GM19240 (cell line): Measurements from ENCODE around the gene DYNLRB1.
"Not testable (repeated sequence)": the region's sequence is repeated elsewhere in the genome, so short reads cannot be mapped to it uniquely, and the experiment has no call there.

Experiments used
- DNase-seq: peaks from one replicate; pipeline ENCODE4 v3.0.0; 2011; ENCODE audit warnings: low spot score; ENCODE audit not compliant: insufficient read length

Gene DYNLRB1

GRCh38 chr20:34511891-34512265 lies 4.3 kb upstream of the DYNLRB1 start:
- no peak for DNase-seq

DNA sequence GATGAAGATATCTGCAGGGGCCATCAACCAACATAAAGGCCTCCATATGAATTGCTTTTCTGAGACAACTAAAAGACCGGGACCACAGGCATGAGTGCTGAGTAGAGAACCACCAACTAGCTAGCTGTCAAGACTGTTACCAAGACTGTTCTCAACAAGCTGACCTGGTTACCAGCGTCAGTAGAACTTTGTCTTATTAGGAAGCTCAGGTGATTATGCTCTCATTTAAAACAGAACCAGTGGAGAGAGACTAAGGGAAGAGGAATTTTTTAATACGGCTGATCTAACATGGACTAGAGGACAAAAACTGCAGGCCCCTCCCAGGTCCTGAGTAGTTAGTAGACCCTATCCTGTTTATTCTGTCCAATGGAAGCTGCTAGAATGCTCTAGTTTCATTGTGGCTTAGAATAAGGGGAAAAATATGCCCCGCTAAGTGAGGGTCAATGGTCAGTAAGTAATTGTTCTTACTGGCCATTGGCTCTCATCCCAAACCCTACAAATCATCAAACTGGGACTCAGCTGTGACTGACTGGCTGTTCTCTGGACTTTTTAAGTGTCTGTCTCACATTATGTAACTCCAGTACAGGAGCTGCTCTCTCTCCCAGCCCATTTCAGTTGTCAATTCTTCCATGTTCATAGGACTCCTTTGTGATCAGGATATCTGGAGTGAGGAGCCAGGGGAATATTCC lies 3.8 kb upstream of the DYNLRB1 start:
- DNase-seq, result no peak

DNA sequence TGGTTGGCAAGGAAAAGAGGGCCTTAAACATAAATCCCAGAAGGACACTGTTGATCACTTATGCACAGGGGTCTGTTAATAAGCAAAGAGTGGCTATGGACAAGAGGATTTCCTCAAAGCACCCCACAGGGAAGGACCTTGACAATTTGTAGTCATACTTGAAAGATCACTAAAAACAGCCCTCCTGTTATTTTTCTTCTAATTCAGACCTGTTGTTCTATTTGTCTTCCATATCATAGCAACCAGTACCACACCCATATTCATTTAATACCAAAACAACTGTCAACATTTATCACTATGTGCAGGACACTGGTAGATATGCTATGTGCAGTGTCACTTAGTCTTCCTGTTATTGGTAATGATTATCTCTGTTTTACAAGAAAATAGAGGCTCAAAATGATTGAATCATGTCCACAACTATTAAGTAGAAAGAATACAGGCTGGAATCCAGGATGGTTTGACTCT lies 3.2 kb upstream of the DYNLRB1 start:
- no peak for DNase-seq

DNA sequence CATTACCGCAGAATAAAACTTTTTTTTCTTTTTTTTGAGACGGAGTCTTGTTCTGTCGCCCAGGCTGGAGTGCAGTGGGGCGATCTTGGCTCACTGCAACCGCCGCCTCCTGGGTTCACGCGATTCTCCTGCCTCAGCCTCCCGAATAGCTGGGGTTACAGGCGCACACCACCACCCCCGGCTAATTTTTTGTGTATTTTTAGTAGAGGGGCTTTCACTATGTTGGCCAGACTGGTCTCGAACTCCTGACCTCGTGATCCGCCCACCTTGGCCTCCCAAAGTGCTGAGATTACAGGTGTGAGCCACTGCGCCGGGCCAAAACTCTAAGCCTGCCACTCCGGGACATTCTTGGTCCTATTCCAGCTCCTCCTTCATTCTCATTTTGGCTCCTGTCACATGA lies 2.2 kb upstream of the DYNLRB1 start:
- not testable (repeated sequence) for DNase-seq

DNA sequence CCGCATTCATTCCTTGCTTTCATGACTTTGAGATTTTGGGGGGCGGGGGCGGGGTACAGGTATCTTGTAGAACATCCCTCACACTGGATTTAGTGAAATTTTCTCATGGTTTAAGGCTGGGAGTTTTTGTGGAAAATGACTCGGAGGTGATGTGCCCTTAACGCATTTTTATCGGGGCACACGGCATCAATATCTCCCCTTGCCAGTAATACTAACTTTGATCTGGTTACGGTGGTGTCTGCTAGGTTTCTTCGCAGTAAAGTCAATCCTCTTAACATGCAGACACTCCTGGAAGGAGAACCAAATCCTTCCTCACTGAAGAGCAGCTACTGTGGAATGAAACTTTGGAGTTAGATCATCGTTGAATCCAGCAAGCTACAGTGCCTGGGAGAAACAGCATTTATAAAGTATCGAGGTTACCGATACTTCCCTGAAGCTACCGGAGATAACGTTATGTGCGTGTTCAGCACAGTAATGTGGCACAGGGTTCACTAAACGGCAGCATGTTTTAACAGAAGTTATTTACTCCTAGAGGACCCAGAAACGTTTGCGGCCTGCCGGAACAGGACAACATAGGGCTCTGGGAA lies 1.2 kb upstream of the DYNLRB1 start:
- no peak for DNase-seq

GRCh38 chr20:34515484-34516246 lies 557 bp upstream of the DYNLRB1 start:
- no peak for DNase-seq

DNA sequence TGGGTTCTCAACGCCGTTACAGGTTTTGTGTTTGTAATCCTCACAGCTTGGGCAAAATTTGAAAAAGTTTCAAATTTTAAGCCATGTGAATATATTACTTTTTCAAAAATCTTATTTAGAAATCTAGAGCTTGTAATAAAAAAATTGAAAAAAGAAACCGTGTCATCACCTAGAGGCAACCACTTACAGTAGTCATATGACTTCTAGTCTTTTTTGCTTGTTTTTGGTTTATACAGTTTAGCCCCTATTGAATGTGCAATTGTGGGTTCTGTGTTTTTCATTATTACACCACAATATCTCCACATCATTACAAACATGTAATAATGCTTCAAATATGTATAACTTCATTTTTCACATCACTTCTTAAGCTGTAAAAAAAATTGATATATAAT lies 888 bp downstream of the DYNLRB1 start:
- DNase-seq, result no peak

DNA sequence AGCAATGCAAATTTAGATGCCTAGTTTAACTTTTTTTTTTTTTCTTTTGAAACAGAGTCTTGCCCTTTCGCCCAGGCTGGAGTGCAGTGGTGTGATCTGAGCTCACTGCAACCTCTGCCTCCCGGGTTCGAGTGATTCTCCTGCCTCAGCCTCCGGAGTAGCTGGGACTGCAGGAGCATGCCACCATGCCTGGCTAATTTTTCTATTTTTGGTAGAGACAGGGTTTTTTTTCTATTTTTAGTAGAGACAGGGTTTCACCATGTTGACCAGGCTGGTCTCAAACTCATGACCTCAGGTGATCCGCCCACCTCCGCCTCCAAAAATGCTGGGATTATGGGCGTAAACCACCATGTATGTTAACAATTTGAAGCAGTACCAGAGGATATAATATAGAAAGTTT lies 2.6 kb downstream of the DYNLRB1 start:
- not testable (repeated sequence) for DNase-seq

- DNase-seq, result not testable (repeated sequence)
These were observed 3.6 kb downstream of the DYNLRB1 start for GRCh38 chr20:34519841-34520240.

DNA sequence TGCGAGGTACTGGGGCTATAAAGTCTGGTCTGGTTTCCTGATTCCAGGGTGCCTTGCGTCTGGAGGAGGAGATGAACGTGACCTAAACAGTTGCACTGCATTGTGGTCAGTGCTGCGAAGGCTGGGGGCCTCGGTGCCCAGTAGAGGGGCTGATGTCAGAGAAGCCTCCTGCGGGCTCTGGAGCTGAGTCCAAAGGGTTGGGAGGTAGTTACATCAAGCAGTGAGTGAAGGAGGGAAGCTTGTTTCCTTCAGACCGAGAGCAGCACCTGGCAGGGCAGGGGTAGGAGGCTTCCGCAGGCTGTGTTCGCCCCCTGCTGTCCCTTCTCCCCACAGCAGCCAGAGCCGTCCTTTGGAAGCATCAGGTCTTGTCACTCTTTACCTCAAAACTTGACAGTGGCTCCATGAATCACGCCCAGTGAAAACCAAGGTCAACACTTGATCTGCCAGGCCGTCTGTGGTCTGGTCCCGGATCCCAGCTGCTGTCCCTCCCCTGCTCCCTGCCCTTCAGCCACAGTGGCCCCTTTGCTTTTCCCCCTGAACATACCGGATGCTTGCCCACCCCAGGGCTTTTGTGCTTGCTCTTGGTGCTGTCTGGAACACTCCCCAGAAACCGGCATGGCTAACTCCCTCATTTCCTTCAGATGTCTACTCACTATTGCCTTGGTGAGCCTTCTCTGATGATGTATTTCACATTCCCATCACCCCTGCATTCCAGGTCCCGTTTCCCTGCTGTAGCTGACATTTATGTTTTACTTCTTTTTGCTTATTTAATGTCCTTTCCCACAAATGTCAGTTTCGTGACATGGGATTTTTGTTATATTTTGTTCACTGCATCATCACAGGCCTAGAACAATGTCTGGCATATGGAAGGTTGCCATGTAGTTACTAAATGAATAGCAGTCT lies 7.0 kb downstream of the DYNLRB1 start:
- DNase-seq, result no peak

DNA sequence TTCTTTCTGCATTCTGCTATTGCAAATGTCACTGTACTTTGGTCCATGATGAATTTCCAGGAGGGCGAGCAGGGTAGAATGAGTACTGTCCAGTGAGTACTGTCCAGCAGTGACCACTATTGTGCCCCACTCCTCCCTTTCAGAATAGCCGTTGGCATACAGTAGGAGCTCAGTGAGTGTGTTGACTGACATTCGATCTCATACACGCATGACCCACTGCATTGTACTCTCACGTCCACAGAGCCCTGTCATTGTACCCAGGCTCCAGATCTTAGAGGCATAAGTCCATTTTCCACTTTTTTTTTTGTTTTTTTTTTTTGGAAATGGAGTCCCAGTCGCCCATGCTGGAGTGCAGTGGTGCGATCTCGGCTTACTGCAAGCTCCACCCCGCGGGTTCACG lies 8.2 kb downstream of the DYNLRB1 start:
- DNase-seq, result no peak

GRCh38 chr20:34525342-34525708 lies 9.1 kb downstream of the DYNLRB1 start:
- DNase-seq, result no peak

- no peak for DNase-seq
These were observed 9.6 kb downstream of the DYNLRB1 start for GRCh38 chr20:34525709-34526416.

DNA sequence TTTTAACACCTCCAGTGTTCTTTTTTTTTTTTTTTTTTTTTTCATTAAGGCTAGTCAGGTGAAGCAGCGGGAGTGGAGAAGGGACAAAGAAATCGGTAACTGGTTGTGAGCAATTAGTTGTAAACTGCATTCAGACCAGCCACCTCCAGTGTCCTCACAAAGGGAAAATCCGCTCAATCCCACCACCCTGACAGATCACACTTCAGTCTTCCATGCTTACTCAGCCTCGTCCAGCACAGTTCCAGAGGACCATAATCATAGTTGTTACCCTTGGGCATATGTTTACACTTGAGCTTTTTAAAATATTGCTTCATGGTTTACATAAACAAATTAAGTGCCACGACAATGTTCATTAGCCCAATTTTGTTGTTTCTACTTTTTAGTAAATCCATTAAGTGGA lies 10.2 kb downstream of the DYNLRB1 start:
- DNase-seq, result no peak

DNA sequence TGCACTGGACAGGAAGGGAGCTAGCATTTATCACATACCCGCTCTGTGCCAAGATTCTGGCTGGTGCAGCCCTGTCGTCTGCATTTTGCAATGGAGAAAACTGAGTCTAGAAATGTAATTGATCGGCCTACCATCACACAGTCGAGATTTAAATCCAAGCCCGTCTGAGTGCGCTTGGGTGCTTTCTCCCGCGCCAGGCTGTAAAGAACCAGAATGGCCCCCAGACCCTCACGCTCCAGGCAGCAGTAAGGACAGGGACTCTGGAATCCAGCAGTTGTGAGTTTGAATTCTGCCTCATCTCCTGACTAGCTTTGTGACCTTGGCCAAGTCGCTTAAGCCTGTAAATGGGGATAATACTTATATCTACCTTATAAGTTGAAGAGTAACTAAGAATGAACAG lies 10.8 kb downstream of the DYNLRB1 start:
- no peak for DNase-seq

DNA sequence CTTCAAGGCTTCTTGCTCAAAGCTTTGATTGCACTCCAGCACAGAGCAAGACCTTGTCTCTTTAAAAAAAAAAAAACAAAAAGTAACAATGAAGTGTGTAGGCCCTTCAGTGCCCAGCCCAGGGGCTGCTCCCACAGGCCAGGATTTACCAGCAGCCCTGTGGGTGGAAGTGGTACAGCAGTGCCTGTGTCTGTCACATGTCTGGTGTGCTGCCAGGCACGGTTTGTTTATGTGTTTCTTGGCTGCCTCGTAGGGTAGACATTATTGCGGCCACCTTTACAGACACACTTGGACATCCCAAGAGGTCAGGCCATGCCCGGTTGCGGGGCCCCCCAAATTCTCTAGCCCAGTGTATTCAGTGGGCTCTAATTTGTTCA lies 12.7 kb downstream of the DYNLRB1 start:
- DNase-seq, result no peak

- no peak for DNase-seq
These were observed 13.5 kb downstream of the DYNLRB1 start for GRCh38 chr20:34529742-34530141.

GRCh38 chr20:34530342-34530741 lies 14.1 kb downstream of the DYNLRB1 start:
- DNase-seq, result no peak

- no peak for DNase-seq
These were observed 15.5 kb downstream of the DYNLRB1 start for GRCh38 chr20:34531608-34532265.

DNA sequence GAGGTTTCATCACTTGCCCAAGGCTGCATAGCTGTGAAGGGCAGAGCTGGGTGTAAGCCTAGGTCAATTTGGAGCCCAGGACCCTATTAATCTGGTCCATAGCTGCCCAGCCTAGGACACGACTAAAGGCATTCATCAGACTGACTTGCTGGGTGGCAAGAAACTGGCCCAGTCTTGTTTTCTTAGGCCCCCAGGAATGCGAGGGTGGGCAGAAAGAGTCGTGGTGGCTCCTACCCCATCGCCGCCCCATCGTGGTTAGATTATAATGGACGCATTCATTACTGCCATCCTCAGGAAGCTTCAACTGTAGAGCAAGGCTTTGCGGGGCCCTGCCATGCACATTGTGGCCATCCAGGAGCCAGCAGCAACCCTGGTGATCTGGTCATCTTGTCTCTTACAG lies 16.1 kb downstream of the DYNLRB1 start:
- no peak for DNase-seq

- DNase-seq, result no peak
These were observed 16.5 kb downstream of the DYNLRB1 start for GRCh38 chr20:34532756-34533155.
